GM19452 (cell line): ENCODE data around the gene PPP6R3.

ENCODE experiments used
- ATAC-seq: cut with Tn5 transposase; IDR thresholded peaks from one replicate; pipeline ENCODE4 v1.9.1; 2021; ENCODE audit not compliant: unreplicated experiment

Gene PPP6R3

DNA sequence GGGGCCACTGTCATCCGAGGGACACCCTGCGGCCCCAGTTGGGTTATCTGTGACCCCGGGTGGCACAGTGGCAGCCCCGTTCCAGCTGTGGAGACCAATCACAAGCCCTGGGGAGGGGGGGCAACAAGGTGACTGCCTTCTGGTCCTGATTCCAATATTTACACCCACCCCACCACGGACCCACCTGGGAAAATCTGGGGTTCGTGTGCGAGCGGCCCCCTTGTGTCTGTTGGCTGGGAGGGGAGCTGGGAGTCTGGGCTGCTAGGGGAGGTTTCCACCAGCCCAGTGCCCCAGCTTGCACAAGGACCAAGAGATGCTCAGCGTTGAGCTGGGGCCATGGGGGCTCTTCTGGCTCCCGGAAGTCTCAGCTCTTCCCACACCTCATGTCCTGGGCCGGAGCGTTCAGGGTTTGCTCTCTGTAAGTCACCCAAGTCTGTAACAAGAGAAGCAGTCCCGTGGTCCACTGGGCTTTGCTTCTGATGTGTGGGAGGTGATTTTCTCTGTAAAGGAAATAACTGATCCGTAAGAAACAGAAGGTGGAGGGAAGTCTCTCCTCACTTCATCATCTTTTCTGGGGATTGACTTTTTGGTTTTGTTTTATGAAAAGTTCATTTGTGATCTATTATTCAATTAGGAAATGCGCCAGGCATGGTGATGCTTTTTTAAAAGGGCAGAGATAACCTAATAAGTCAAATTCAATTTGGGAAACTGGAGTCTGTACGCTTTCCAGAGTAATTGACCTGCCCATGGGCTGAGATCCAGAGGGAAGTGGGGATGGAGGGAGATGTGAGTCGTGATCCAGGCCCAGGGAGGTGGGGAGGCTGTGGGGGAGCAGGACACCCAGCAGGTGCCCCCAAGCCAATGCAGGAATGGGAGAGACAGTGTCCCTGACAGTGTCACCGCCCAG lies 201.4 kb downstream of the PPP6R3 start:
- no peak for ATAC-seq

- no peak for ATAC-seq
Observed at GRCh38 chr11:68663482-68664010, 203.0 kb downstream of the PPP6R3 start.

- no peak for ATAC-seq
Observed at GRCh38 chr11:68664141-68664540, 203.6 kb downstream of the PPP6R3 start.

DNA sequence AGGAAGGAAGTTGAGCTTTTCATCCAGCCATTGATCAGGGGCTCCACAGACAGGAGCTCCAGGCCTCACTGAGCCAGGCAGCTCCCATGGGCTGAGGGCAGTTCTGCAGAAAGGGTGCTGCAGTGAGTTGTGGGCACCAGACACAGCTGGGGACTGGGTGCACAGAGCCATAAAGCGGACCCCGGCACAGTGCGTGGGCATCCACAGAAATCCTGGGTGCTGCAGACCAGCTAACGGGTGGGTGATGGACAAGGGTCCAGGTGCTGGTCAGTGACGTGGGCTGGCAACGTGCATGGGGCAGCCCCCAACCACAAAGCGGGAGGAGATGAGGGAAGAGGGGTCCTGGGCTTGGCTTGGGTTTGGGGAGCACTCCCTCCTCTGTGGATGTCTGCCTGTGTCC lies 204.4 kb downstream of the PPP6R3 start:
- ATAC-seq = no peak
